OCI-LY7 (cell line): ENCODE data around the gene TRIM10.
"Not testable (repeated sequence)": the region's sequence is repeated elsewhere in the genome, so short reads cannot be mapped to it uniquely, and the experiment has no call there.

Source experiments
- EZH2phosphoT487 ChIP-seq: fragments of 200-600 bp; sonication (generic); IDR thresholded peaks from 2 replicates; pipeline ENCODE4 v1.6.1; 2018; ENCODE audit warnings: low read depth, borderline replicate concordance, mild to moderate bottlenecking, mixed run types, antibody characterized with exemption, low read length, moderate library complexity, mixed read lengths
- TF ChIP-seq, protein P1 (sequence below): fragments of 200-600 bp; sonication (generic); conservative IDR thresholded peaks from 2 replicates; pipeline ENCODE4 v1.5.1; 2014; ENCODE audit warnings: mild to moderate bottlenecking, antibody characterized with exemption, low read length, moderate library complexity, mixed read lengths

DNA sequence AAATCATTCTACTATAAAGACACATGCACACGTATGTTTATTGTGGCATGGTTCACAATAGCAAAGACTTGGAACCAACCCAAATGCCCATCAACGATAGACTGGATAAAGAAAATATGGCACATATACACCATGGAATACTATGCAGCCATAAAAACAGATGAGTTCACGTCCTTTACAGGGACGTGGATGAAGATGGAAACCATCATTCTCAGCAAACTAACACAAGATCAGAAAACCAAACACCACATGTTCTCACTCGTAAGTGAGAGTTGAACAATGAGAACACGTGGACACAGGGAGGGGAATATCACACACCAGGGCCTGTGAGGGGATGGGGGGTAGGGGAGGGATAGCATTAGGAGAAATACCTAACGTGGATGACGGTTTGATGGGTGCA lies 20.8 kb downstream of the TRIM10 start:
- TF ChIP-seq, protein P1, sequence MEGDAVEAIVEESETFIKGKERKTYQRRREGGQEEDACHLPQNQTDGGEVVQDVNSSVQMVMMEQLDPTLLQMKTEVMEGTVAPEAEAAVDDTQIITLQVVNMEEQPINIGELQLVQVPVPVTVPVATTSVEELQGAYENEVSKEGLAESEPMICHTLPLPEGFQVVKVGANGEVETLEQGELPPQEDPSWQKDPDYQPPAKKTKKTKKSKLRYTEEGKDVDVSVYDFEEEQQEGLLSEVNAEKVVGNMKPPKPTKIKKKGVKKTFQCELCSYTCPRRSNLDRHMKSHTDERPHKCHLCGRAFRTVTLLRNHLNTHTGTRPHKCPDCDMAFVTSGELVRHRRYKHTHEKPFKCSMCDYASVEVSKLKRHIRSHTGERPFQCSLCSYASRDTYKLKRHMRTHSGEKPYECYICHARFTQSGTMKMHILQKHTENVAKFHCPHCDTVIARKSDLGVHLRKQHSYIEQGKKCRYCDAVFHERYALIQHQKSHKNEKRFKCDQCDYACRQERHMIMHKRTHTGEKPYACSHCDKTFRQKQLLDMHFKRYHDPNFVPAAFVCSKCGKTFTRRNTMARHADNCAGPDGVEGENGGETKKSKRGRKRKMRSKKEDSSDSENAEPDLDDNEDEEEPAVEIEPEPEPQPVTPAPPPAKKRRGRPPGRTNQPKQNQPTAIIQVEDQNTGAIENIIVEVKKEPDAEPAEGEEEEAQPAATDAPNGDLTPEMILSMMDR = not testable (repeated sequence)
- not testable (repeated sequence) for TF ChIP-seq EZH2phosphoT487
